MM.1S (cell line): ENCODE results near the gene AJM1.
"Not testable (repeated sequence)": the region's sequence is repeated elsewhere in the genome, so short reads cannot be mapped to it uniquely, and the experiment has no call there.

Experiments
- DNase-seq: peaks from one replicate; pipeline ENCODE4 v3.0.0-alpha.2; 2015
- H2AFZ ChIP-seq: fragments of 300-600 bp; sonication (generic); 2 replicates; pipeline ENCODE4 v1.6.0; 2016; ENCODE audit warnings: antibody characterized with exemption, low read length
- H3F3A ChIP-seq: fragments of 300-600 bp; sonication (generic); 2 replicates; pipeline ENCODE4 v1.6.1; 2016; ENCODE audit warnings: mild to moderate bottlenecking, antibody characterized with exemption, low read length, moderate library complexity, mixed read lengths; ENCODE audit not compliant: insufficient read depth
- H3K27ac ChIP-seq: fragments of 300-600 bp; sonication (generic); 2 replicates; pipeline ENCODE4 v1.5.1; 2016; ENCODE audit warnings: mild to moderate bottlenecking, low read length
- H3K27me3 ChIP-seq: fragments of 300-600 bp; sonication (generic); replicated peaks from 2 replicates; pipeline ENCODE4 v1.6.0; 2016; ENCODE audit warnings: low read length; ENCODE audit not compliant: insufficient read depth
- H3K36me3 ChIP-seq: fragments of 300-600 bp; sonication (generic); replicated peaks from 2 replicates; pipeline ENCODE4 v1.6.1; 2016; ENCODE audit warnings: mild to moderate bottlenecking, low read length, mixed read lengths; ENCODE audit not compliant: insufficient read depth
- H3K4me1 ChIP-seq: fragments of 300-600 bp; sonication (generic); 2 replicates; pipeline ENCODE4 v1.6.1; 2016; ENCODE audit warnings: low read length, mixed read lengths
- H3K4me2 ChIP-seq: fragments of 300-600 bp; sonication (generic); 2 replicates; pipeline ENCODE4 v1.6.0; 2016; ENCODE audit warnings: low read depth, low read length
- H3K4me3 ChIP-seq: fragments of 300-600 bp; sonication (generic); 2 replicates; pipeline ENCODE4 v1.5.1; 2016; ENCODE audit warnings: low read length, mixed read lengths
- H3K79me2 ChIP-seq: fragments of 300-600 bp; sonication (generic); 2 replicates; pipeline ENCODE4 v1.6.1; 2016; ENCODE audit warnings: mixed run types, low read length, mixed read lengths
- H3K9ac ChIP-seq: fragments of 300-600 bp; sonication (generic); 2 replicates; pipeline ENCODE4 v1.6.1; 2016; ENCODE audit warnings: low read length, mixed read lengths
- H3K9me2 ChIP-seq: fragments of 300-600 bp; sonication (generic); replicated peaks from 2 replicates; pipeline ENCODE4 v1.6.1; 2016; ENCODE audit warnings: mild to moderate bottlenecking, low read length, mixed read lengths; ENCODE audit not compliant: insufficient read depth
- H3K9me3 ChIP-seq: fragments of 300-600 bp; sonication (generic); replicated peaks from 2 replicates; pipeline ENCODE4 v1.6.1; 2016; ENCODE audit warnings: mild to moderate bottlenecking, low read length, mixed read lengths; ENCODE audit not compliant: insufficient read depth
- H4K20me1 ChIP-seq: fragments of 300-600 bp; sonication (generic); 2 replicates; pipeline ENCODE4 v1.6.1; 2016; ENCODE audit warnings: mild to moderate bottlenecking, low read length, moderate library complexity, mixed read lengths; ENCODE audit not compliant: insufficient read depth
- CTCF ChIP-seq: fragments of 300-600 bp; sonication (generic); IDR thresholded peaks from 2 replicates; pipeline ENCODE4 v1.5.1; 2016; ENCODE audit warnings: antibody characterized with exemption, low read length, mixed read lengths
- EZH2 ChIP-seq: fragments of 300-600 bp; sonication (generic); optimal IDR thresholded peaks from 2 replicates; pipeline ENCODE3; 2017; ENCODE audit warnings: low read depth, mild to moderate bottlenecking, antibody characterized with exemption, low read length, mixed read lengths
- EZH2phosphoT487 ChIP-seq: fragments of 300-600 bp; sonication (generic); IDR thresholded peaks from 2 replicates; pipeline ENCODE4 v1.6.1; 2018; ENCODE audit warnings: antibody characterized with exemption, low read length

Gene AJM1

GRCh38 chr9:136831002-136831719 lies 11.1 kb upstream of the AJM1 start:
- no peaks in the 10 kb centered on the region for H3K9me3 ChIP-seq
- H3K27me3 ChIP-seq: no peaks in the 10 kb centered on the region
- DNase-seq: no peak
- H3K27ac ChIP-seq: no peak overlapping the region
- no peak overlapping the region for H3K4me3 ChIP-seq
- no peak overlapping the region for H3K9ac ChIP-seq
- no peaks in the 10 kb centered on the region for H4K20me1 ChIP-seq
- H2AFZ ChIP-seq: no peak overlapping the region
- no peak overlapping the region for H3K4me2 ChIP-seq
- no peaks in the 10 kb centered on the region for H3K4me1 ChIP-seq
- no peaks in the 10 kb centered on the region for H3K9me2 ChIP-seq
- no peaks in the 10 kb centered on the region for H3K36me3 ChIP-seq
- TF ChIP-seq CTCF: no peak
- no peak for TF ChIP-seq EZH2phosphoT487
- no peak for TF ChIP-seq EZH2
- H3K79me2 ChIP-seq: no peaks in the 10 kb centered on the region
- no peaks in the 10 kb centered on the region for H3F3A ChIP-seq

- Histone ChIP-seq H3K79me2 (no peaks in the 10 kb centered on the region), H3K27ac (no peak overlapping the region), H3K27me3 (no peaks in the 10 kb centered on the region), H3K9me3 (no peaks in the 10 kb centered on the region), H3F3A (no peaks in the 10 kb centered on the region), H3K4me3 (no peak overlapping the region), H4K20me1 (no peaks in the 10 kb centered on the region), H3K9me2 (no peaks in the 10 kb centered on the region), H3K4me1 (no peaks in the 10 kb centered on the region), H3K4me2 (no peak overlapping the region), H2AFZ (no peak overlapping the region), H3K36me3 (no peaks in the 10 kb centered on the region), H3K9ac (no peak overlapping the region)
- no peak for TF ChIP-seq CTCF
- no peak for TF ChIP-seq EZH2
- TF ChIP-seq EZH2phosphoT487: no peak
- no peak for DNase-seq
Observed at GRCh38 chr9:136831720-136832104, 10.6 kb upstream of the AJM1 start.

GRCh38 chr9:136832581-136832980 lies 9.7 kb upstream of the AJM1 start:
- TF ChIP-seq EZH2: no peak
- no peak for TF ChIP-seq CTCF
- TF ChIP-seq EZH2phosphoT487: no peak
- Histone ChIP-seq H3K4me2 (no peak overlapping the region), H4K20me1 (no peaks in the 10 kb centered on the region), H3K27me3 (no peaks in the 10 kb centered on the region), H3K4me3 (no peak overlapping the region), H3K9ac (no peak overlapping the region), H3K4me1 (no peaks in the 10 kb centered on the region), H3F3A (no peaks in the 10 kb centered on the region), H2AFZ (no peak overlapping the region), H3K9me2 (no peaks in the 10 kb centered on the region), H3K9me3 (no peaks in the 10 kb centered on the region), H3K79me2 (no peaks in the 10 kb centered on the region), H3K36me3 (no peaks in the 10 kb centered on the region), H3K27ac (no peak overlapping the region)
- no peak for DNase-seq

GRCh38 chr9:136833381-136834048 lies 8.8 kb upstream of the AJM1 start:
- not testable (repeated sequence) for H3K9me3 ChIP-seq, H3K27ac ChIP-seq, H3F3A ChIP-seq, H3K9ac ChIP-seq, H3K9me2 ChIP-seq, H3K4me3 ChIP-seq, DNase-seq, H2AFZ ChIP-seq, H3K36me3 ChIP-seq, H3K4me1 ChIP-seq, H3K27me3 ChIP-seq, H4K20me1 ChIP-seq, H3K4me2 ChIP-seq, H3K79me2 ChIP-seq
